ENCODE data around the gene ERAL1.
A peak's percentile ranks its signal among the peaks of the same experiment; 100 is the strongest.

- TF ChIP-seq SUZ12 (IDR thresholded peaks at IDR 0.05; ENCODE audit: extremely low read depth, insufficient read depth, insufficient read length) (no peak), YY1 (IDR thresholded peaks at IDR 0.05; ENCODE audit: insufficient read depth, insufficient read length) (peak; percentile 93), ZNF274 (IDR thresholded peaks at IDR 0.05; ENCODE audit: low read depth, low read length) (no peak)
Measured at GRCh38 chr17:28854457-28855335, at the start of gene ERAL1.

Data from NT2/D1 (cell line).